ENCODE measurements around the gene FAM171A2.
"Not testable (repeated sequence)": the region's sequence is repeated elsewhere in the genome, so short reads cannot be mapped to it uniquely, and the experiment has no call there.

The FAM171A2 gene

DNA sequence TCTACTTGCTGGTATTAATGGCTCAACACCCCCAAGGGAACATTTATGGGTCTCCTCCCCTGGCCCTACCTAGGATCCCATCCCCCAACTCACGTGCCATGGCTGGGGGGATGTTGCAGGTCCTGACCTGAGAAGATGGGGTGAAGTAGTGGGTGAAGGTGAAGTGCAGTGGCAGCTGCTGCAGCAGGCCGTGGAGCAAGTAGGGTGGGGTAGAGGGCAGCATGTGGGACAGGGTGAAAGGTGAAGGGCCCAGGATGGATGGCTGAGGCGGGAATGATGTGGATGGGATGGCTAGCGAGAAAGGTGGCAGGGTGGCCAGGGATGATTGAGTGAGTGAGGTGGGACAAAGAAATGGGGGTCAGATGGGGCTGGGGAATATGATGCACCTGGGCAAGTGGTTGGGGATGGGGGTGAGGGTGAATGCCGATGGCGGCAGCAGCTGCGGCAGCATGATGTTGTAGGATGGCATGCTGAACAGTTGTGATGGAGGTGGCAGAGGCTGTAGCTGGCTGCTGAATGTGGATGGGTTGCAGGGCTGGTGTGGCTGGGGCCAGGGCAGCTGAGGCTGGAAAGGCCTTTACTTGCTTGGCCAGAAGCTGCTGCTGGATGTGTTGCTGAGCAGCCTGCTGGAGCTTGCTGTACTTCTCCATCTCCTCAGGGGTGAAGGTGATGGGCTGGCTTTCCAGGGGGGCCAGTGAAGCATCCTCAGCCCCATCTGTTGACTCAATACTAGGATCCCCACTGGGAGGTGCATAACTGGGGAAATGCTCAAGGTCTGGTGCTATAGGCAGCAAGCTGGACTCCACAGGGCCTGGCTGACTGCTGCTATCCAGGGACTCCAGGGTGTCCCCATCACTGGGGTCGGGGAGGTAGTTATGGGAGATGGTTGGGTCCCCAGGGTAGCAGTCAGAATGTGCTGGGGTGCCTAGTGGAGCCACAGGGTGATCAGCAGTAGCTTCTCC, 34.1 kb upstream of the FAM171A2 start:
- peaks cover 50% of the 10 kb centered on the region for H3K36me3 ChIP-seq (ENCODE audit: control insufficient read depth, low read length)

DNA sequence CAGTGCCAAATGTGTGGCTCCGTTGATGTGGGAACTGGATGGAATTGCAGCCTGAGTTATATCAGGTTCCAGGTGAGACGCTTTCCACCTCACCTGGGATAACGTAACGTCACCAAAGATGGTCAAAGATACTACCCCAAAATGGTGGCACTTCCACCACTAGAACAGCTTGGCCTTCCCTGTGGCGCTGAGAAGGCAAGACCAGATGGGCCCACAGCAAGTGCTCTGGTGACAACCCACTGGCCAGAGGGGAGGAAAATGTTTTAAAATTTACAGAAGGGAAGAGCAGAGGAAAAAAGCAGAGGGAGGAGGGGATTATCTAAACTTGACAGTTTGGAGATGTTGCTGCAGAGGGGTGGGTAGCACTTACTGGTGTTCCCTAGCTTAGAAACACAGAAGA, 33.3 kb upstream of the FAM171A2 start:
- H4K20me1 ChIP-seq (ENCODE audit: control insufficient read depth, insufficient read depth, low read depth, low read length): no peaks in the 10 kb centered on the region
- no peak for TF ChIP-seq EZH2phosphoT487 (IDR thresholded peaks at IDR 0.05; ENCODE audit: borderline replicate concordance, low read length)
- TF ChIP-seq, protein P1, sequence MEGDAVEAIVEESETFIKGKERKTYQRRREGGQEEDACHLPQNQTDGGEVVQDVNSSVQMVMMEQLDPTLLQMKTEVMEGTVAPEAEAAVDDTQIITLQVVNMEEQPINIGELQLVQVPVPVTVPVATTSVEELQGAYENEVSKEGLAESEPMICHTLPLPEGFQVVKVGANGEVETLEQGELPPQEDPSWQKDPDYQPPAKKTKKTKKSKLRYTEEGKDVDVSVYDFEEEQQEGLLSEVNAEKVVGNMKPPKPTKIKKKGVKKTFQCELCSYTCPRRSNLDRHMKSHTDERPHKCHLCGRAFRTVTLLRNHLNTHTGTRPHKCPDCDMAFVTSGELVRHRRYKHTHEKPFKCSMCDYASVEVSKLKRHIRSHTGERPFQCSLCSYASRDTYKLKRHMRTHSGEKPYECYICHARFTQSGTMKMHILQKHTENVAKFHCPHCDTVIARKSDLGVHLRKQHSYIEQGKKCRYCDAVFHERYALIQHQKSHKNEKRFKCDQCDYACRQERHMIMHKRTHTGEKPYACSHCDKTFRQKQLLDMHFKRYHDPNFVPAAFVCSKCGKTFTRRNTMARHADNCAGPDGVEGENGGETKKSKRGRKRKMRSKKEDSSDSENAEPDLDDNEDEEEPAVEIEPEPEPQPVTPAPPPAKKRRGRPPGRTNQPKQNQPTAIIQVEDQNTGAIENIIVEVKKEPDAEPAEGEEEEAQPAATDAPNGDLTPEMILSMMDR (IDR thresholded peaks at IDR 0.05; ENCODE audit: low read depth, low read length, poor library complexity, severe bottlenecking): no peak
- no peaks in the 10 kb centered on the region for H3K9me3 ChIP-seq (ENCODE audit: control insufficient read depth, insufficient read depth, low read length)
- H3K27ac ChIP-seq (ENCODE audit: low read depth, low read length): no peak overlapping the region
- H3K4me1 ChIP-seq (ENCODE audit: control insufficient read depth, low read length): no peaks in the 10 kb centered on the region
- H3K9me2 ChIP-seq (replicated peaks; ENCODE audit: control insufficient read depth, low read length): no peaks in the 10 kb centered on the region
- peaks cover 43% of the 10 kb centered on the region for H3K36me3 ChIP-seq (ENCODE audit: control insufficient read depth, low read length)
- H3K27me3 ChIP-seq (ENCODE audit: control insufficient read depth, low read length): no peaks in the 10 kb centered on the region
- H3F3A ChIP-seq (ENCODE audit: control insufficient read depth, insufficient read depth): no peaks in the 10 kb centered on the region
- H3K4me2 ChIP-seq (ENCODE audit: low read length): no peak overlapping the region
- no peaks in the 10 kb centered on the region for H3K79me2 ChIP-seq (ENCODE audit: control insufficient read depth, low read length)
- H3K4me3 ChIP-seq (ENCODE audit: low read length): no peak overlapping the region

More for the DNA sequence above, 34.1 kb upstream of the FAM171A2 start:
- Histone ChIP-seq H3K79me2 (ENCODE audit: control insufficient read depth, low read length) (no peaks in the 10 kb centered on the region), H3K9me2 (replicated peaks; ENCODE audit: control insufficient read depth, low read length) (no peaks in the 10 kb centered on the region), H3K4me1 (ENCODE audit: control insufficient read depth, low read length) (peaks cover 5% of the 10 kb centered on the region), H3F3A (ENCODE audit: control insufficient read depth, insufficient read depth) (no peaks in the 10 kb centered on the region), H3K27me3 (ENCODE audit: control insufficient read depth, low read length) (no peaks in the 10 kb centered on the region), H3K27ac (ENCODE audit: low read depth, low read length) (no peak overlapping the region), H3K9me3 (ENCODE audit: control insufficient read depth, insufficient read depth, low read length) (no peaks in the 10 kb centered on the region), H4K20me1 (ENCODE audit: control insufficient read depth, insufficient read depth, low read depth, low read length) (no peaks in the 10 kb centered on the region), H3K4me2 (ENCODE audit: low read length) (no peak overlapping the region), H3K4me3 (ENCODE audit: low read length) (no peak overlapping the region)
- TF ChIP-seq EZH2phosphoT487 (IDR thresholded peaks at IDR 0.05; ENCODE audit: borderline replicate concordance, low read length): no peak
- TF ChIP-seq, protein P1 (IDR thresholded peaks at IDR 0.05; ENCODE audit: low read depth, low read length, poor library complexity, severe bottlenecking): no peak

DNA sequence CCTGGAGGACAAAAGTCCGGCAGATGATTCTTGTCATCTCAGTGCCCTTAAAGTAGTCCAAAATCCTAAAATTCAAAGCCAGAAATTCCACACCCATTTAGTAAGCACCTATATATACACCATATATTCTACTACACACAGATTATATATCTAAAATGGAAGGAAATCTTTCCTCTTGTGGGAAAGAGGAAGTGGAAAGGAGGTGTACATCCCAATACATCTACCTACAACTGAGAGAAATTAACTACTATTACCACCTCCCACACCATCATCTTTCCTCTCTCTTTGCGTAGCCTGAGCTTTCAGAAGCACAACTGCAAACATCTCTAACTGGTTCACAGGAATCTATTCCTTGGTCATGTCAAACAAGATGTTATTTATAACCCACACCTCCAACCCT, 31.2 kb upstream of the FAM171A2 start:
- H4K20me1 ChIP-seq (ENCODE audit: control insufficient read depth, insufficient read depth, low read depth, low read length): no peaks in the 10 kb centered on the region
- no peaks in the 10 kb centered on the region for H3K4me1 ChIP-seq (ENCODE audit: control insufficient read depth, low read length)
- H3K27ac ChIP-seq (ENCODE audit: low read depth, low read length): no peak overlapping the region
- 0 out of 2 replicates have a peak, but pooled peaks cover 2% of the 10 kb centered on the region for H3F3A ChIP-seq (ENCODE audit: control insufficient read depth, insufficient read depth)
- no peak overlapping the region for H3K4me3 ChIP-seq (ENCODE audit: low read length)
- H3K79me2 ChIP-seq (ENCODE audit: control insufficient read depth, low read length): no peaks in the 10 kb centered on the region
- H3K27me3 ChIP-seq (ENCODE audit: control insufficient read depth, low read length): no peaks in the 10 kb centered on the region
- H3K9me2 ChIP-seq (replicated peaks; ENCODE audit: control insufficient read depth, low read length): no peaks in the 10 kb centered on the region
- peaks cover 26% of the 10 kb centered on the region for H3K36me3 ChIP-seq (ENCODE audit: control insufficient read depth, low read length)
- no peak overlapping the region for H3K4me2 ChIP-seq (ENCODE audit: low read length)
- TF ChIP-seq EZH2phosphoT487 (IDR thresholded peaks at IDR 0.05; ENCODE audit: borderline replicate concordance, low read length): no peak
- TF ChIP-seq, protein P1 (IDR thresholded peaks at IDR 0.05; ENCODE audit: low read depth, low read length, poor library complexity, severe bottlenecking): no peak
- no peaks in the 10 kb centered on the region for H3K9me3 ChIP-seq (ENCODE audit: control insufficient read depth, insufficient read depth, low read length)

DNA sequence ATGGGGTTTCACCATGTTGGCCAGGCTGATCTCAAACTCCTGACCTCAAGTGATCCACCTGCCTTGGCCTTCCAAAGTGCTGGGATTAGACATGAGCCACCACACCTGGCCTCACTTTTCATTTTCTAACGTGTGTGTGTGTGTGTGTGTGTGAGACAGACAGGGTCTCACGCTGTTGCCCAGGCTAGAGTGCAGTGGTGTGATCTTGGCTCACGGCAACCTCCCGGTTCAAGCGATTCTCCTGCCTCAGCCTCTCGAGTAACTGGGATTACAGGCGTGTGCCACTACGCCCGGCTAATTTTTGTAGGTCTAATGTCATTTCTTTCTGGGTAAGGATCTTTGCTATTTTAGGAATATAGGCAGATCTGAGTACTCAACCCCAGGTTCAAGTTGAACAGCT, 30.5 kb upstream of the FAM171A2 start:
- H3K4me1 ChIP-seq (ENCODE audit: control insufficient read depth, low read length); H3K27ac ChIP-seq (ENCODE audit: low read depth, low read length); H3K27me3 ChIP-seq (ENCODE audit: control insufficient read depth, low read length); H3K4me2 ChIP-seq (ENCODE audit: low read length); H3K9me2 ChIP-seq (replicated peaks; ENCODE audit: control insufficient read depth, low read length); H3F3A ChIP-seq (ENCODE audit: control insufficient read depth, insufficient read depth); H3K4me3 ChIP-seq (ENCODE audit: low read length); H4K20me1 ChIP-seq (ENCODE audit: control insufficient read depth, insufficient read depth, low read depth, low read length); H3K9me3 ChIP-seq (ENCODE audit: control insufficient read depth, insufficient read depth, low read length); H3K79me2 ChIP-seq (ENCODE audit: control insufficient read depth, low read length): not testable (repeated sequence)
- H3K36me3 ChIP-seq (ENCODE audit: control insufficient read depth, low read length): peaks cover 19% of the 10 kb centered on the region
